Measurements from ENCODE around the gene ZFAND5.

DNA sequence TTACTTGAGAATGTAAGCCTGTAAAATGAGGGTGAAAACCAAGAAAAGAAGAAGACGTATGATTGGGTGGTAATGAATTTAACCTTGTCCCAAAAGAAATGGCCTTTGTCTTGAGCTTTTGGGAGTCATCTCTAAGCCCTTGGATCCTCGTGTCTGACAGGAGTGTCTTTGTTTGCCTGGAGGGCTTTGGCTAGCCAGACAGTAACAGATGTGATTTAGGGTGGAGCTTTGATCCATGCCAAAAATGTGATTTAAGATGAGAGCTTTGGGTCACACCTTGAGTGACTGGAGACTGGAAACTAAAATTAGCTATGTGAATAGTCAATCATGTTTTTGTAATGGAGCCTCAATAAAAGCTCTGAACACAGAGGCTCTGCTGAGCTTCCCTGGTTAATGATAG, 25.9 kb upstream of the ZFAND5 start:
- TF ChIP-seq, protein P1, sequence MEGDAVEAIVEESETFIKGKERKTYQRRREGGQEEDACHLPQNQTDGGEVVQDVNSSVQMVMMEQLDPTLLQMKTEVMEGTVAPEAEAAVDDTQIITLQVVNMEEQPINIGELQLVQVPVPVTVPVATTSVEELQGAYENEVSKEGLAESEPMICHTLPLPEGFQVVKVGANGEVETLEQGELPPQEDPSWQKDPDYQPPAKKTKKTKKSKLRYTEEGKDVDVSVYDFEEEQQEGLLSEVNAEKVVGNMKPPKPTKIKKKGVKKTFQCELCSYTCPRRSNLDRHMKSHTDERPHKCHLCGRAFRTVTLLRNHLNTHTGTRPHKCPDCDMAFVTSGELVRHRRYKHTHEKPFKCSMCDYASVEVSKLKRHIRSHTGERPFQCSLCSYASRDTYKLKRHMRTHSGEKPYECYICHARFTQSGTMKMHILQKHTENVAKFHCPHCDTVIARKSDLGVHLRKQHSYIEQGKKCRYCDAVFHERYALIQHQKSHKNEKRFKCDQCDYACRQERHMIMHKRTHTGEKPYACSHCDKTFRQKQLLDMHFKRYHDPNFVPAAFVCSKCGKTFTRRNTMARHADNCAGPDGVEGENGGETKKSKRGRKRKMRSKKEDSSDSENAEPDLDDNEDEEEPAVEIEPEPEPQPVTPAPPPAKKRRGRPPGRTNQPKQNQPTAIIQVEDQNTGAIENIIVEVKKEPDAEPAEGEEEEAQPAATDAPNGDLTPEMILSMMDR (IDR thresholded peaks at IDR 0.05): no peak
- TF ChIP-seq SMC3 (IDR thresholded peaks at IDR 0.05) (no peak), NR3C1 (IDR thresholded peaks at IDR 0.05) (no peak), KDM1A (IDR thresholded peaks at IDR 0.05; ENCODE audit: low read depth) (no peak), EP300 (IDR thresholded peaks at IDR 0.05) (no peak), POLR2A (IDR thresholded peaks at IDR 0.05; ENCODE audit: low read length) (no peak), RCOR1 (IDR thresholded peaks at IDR 0.05; ENCODE audit: low read depth, low read length) (no peak), RAD21 (conservative IDR thresholded peaks at IDR 0.05 in 1 of 2, IDR thresholded peaks at IDR 0.05 in 1 of 2) (no peak), JUN (IDR thresholded peaks at IDR 0.05) (no peak), MYC (IDR thresholded peaks at IDR 0.05; ENCODE audit: borderline replicate concordance, low read length) (no peak)
- TF ChIP-seq, protein P2, sequence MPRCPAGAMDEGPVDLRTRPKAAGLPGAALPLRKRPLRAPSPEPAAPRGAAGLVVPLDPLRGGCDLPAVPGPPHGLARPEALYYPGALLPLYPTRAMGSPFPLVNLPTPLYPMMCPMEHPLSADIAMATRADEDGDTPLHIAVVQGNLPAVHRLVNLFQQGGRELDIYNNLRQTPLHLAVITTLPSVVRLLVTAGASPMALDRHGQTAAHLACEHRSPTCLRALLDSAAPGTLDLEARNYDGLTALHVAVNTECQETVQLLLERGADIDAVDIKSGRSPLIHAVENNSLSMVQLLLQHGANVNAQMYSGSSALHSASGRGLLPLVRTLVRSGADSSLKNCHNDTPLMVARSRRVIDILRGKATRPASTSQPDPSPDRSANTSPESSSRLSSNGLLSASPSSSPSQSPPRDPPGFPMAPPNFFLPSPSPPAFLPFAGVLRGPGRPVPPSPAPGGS (IDR thresholded peaks at IDR 0.05): no peak
- TF ChIP-seq, protein P3, sequence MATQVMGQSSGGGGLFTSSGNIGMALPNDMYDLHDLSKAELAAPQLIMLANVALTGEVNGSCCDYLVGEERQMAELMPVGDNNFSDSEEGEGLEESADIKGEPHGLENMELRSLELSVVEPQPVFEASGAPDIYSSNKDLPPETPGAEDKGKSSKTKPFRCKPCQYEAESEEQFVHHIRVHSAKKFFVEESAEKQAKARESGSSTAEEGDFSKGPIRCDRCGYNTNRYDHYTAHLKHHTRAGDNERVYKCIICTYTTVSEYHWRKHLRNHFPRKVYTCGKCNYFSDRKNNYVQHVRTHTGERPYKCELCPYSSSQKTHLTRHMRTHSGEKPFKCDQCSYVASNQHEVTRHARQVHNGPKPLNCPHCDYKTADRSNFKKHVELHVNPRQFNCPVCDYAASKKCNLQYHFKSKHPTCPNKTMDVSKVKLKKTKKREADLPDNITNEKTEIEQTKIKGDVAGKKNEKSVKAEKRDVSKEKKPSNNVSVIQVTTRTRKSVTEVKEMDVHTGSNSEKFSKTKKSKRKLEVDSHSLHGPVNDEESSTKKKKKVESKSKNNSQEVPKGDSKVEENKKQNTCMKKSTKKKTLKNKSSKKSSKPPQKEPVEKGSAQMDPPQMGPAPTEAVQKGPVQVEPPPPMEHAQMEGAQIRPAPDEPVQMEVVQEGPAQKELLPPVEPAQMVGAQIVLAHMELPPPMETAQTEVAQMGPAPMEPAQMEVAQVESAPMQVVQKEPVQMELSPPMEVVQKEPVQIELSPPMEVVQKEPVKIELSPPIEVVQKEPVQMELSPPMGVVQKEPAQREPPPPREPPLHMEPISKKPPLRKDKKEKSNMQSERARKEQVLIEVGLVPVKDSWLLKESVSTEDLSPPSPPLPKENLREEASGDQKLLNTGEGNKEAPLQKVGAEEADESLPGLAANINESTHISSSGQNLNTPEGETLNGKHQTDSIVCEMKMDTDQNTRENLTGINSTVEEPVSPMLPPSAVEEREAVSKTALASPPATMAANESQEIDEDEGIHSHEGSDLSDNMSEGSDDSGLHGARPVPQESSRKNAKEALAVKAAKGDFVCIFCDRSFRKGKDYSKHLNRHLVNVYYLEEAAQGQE (IDR thresholded peaks at IDR 0.05): no peak
